ENCODE results near the gene PTPRR.

GRCh38 chr12:70732287-70732686 is 188.3 kb downstream of the PTPRR start:
- TF ChIP-seq POLR2A (IDR thresholded peaks at IDR 0.05) (no peak), POLR2AphosphoS5 (IDR thresholded peaks at IDR 0.05) (no peak), CTCF (IDR thresholded peaks at IDR 0.05) (no peak)

Measured in prostate gland (tissue), 2 donors.